H9 (cell line): ENCODE measurements around the gene KSR1. TPM values are rescaled to one million over a fixed set of nuclear protein-coding genes. Genes with fewer than 3 reads are reported as not detected.

ENCODE experiments used
- DNase-seq: peaks from one replicate; pipeline ENCODE4 v3.0.0-alpha.2; 2017
- H2AFZ ChIP-seq: one replicate; pipeline ENCODE4 v1.6.1; 2013; ENCODE audit warnings: mild to moderate bottlenecking, low read length, control low read depth, moderate library complexity
- H2AK5ac ChIP-seq: 2 replicates; pipeline ENCODE4 v1.6.1; 2013; ENCODE audit warnings: low read length, control low read depth, mixed read lengths; ENCODE audit not compliant: insufficient read length
- H2BK120ac ChIP-seq: one replicate; pipeline ENCODE4 v1.6.1; 2013; ENCODE audit warnings: low read depth, mild to moderate bottlenecking, low read length, control low read depth, inconsistent platforms; ENCODE audit not compliant: poor library complexity, severe bottlenecking
- H2BK12ac ChIP-seq: 2 replicates; pipeline ENCODE4 v1.6.1; 2013; ENCODE audit warnings: low read length, control low read depth, mixed read lengths, low read depth; ENCODE audit not compliant: insufficient read length
- H2BK15ac ChIP-seq: 2 replicates; pipeline ENCODE4 v1.6.1; 2013; ENCODE audit warnings: low read depth, low read length, control low read depth
- H2BK20ac ChIP-seq: one replicate; pipeline ENCODE4 v1.6.1; 2013; ENCODE audit warnings: low read depth, mild to moderate bottlenecking, low read length, control low read depth, inconsistent platforms; ENCODE audit not compliant: poor library complexity, severe bottlenecking
- H2BK5ac ChIP-seq: 2 replicates; pipeline ENCODE4 v1.6.1; 2013; ENCODE audit warnings: low read length, control low read depth, mixed read lengths; ENCODE audit not compliant: insufficient read length
- H3K14ac ChIP-seq: 2 replicates; pipeline ENCODE4 v1.6.1; 2013; ENCODE audit warnings: low read length, control low read depth; ENCODE audit not compliant: insufficient read depth
- H3K18ac ChIP-seq: 2 replicates; pipeline ENCODE4 v1.6.1; 2013; ENCODE audit warnings: low read depth, mild to moderate bottlenecking, mixed read lengths, low read length, control low read depth; ENCODE audit not compliant: insufficient read length
- H3K23ac ChIP-seq: 2 replicates; pipeline ENCODE4 v1.6.1; 2013; ENCODE audit warnings: low read length, control low read depth, mixed read lengths, low read depth; ENCODE audit not compliant: insufficient read length
- H3K23me2 ChIP-seq: 2 replicates; pipeline ENCODE4 v1.6.1; 2013; ENCODE audit warnings: low read depth, mild to moderate bottlenecking, mixed read lengths, low read length, control low read depth; ENCODE audit not compliant: insufficient read length, poor library complexity, severe bottlenecking
- H3K27ac ChIP-seq: 2 replicates; pipeline ENCODE4 v1.5.1; 2013; ENCODE audit warnings: low read length, control low read depth, mixed read lengths, low read depth; ENCODE audit not compliant: insufficient read length
- H3K27me3 ChIP-seq: 2 replicates; pipeline ENCODE4 v1.6.1; 2013; ENCODE audit warnings: low read length, control low read depth, inconsistent platforms; ENCODE audit not compliant: insufficient read depth
- H3K4ac ChIP-seq: 2 replicates; pipeline ENCODE4 v1.6.1; 2013; ENCODE audit warnings: low read depth, mild to moderate bottlenecking, control low read depth, inconsistent platforms, low read length, moderate library complexity
- H3K4me1 ChIP-seq: 2 replicates; pipeline ENCODE4 v1.6.1; 2013; ENCODE audit warnings: low read length, control low read depth, inconsistent platforms; ENCODE audit not compliant: insufficient read depth
- H3K4me2 ChIP-seq: 2 replicates; pipeline ENCODE4 v1.6.1; 2013; ENCODE audit warnings: low read length, control low read depth, mixed read lengths; ENCODE audit not compliant: insufficient read length, insufficient read depth
- H3K56ac ChIP-seq: 2 replicates; pipeline ENCODE4 v1.6.1; 2013; ENCODE audit warnings: low read depth, mild to moderate bottlenecking, mixed read lengths, low read length, control low read depth; ENCODE audit not compliant: insufficient read length
- H3K79me1 ChIP-seq: 2 replicates; pipeline ENCODE4 v1.6.1; 2013; ENCODE audit warnings: low read depth, mild to moderate bottlenecking, moderate library complexity, low read length, control low read depth, inconsistent platforms; ENCODE audit not compliant: insufficient read depth, poor library complexity, severe bottlenecking
- H3K79me2 ChIP-seq: 2 replicates; pipeline ENCODE4 v1.6.1; 2013; ENCODE audit warnings: low read length, control low read depth, inconsistent platforms; ENCODE audit not compliant: insufficient read depth
- H3K9ac ChIP-seq: 2 replicates; pipeline ENCODE4 v1.6.1; 2013; ENCODE audit warnings: low read length, control low read depth, mixed read lengths; ENCODE audit not compliant: insufficient read length; ENCODE audit errors: extremely low read depth
- H3K9me3 ChIP-seq: one replicate; pipeline ENCODE4 v1.6.1; 2013; ENCODE audit warnings: low read depth, low read length, inconsistent platforms; ENCODE audit not compliant: control insufficient read depth
- H3T11ph ChIP-seq: one replicate; pipeline ENCODE4 v1.6.1; 2013; ENCODE audit warnings: mild to moderate bottlenecking, low read length, control low read depth, inconsistent platforms
- H4K20me1 ChIP-seq: one replicate; pipeline ENCODE4 v1.6.1; 2013; ENCODE audit not compliant: control insufficient read depth, insufficient read length, insufficient read depth
- H4K5ac ChIP-seq: 2 replicates; pipeline ENCODE4 v1.6.1; 2013; ENCODE audit warnings: low read depth, mild to moderate bottlenecking, mixed read lengths, low read length, control low read depth; ENCODE audit not compliant: insufficient read length
- H4K8ac ChIP-seq: replicated peaks from 2 replicates; pipeline ENCODE4 v1.6.1; 2013; ENCODE audit warnings: low read length, control low read depth, mixed read lengths, low read depth; ENCODE audit not compliant: insufficient read length
- H4K91ac ChIP-seq: 2 replicates; pipeline ENCODE4 v1.6.1; 2013; ENCODE audit warnings: low read depth, mild to moderate bottlenecking, moderate library complexity, mixed read lengths, low read length, control low read depth; ENCODE audit not compliant: insufficient read length
- H3K27ac Mint-ChIP-seq, 3 experiments: 2 replicates in 2 of 3; 3 replicates in 1 of 3; pipeline ENCODE4 v1.8.0; 2020 to 2021; ENCODE audit warnings: mixed read lengths in 3 of 3, mild to moderate bottlenecking in 1 of 3, moderate library complexity in 1 of 3
- H3K27me3 Mint-ChIP-seq: 2 replicates; pipeline ENCODE4 v1.8.0; 2021; ENCODE audit warnings: low read depth, mild to moderate bottlenecking, moderate library complexity, mixed read lengths
- H3K36me3 Mint-ChIP-seq, 3 experiments: 2 replicates in 2 of 3; 3 replicates in 1 of 3; pipeline ENCODE4 v1.8.0; 2020 to 2021; ENCODE audit warnings: low read depth in 3 of 3, mixed read lengths in 3 of 3; ENCODE audit not compliant: insufficient read depth in 1 of 3
- H3K4me1 Mint-ChIP-seq, 2 experiments: 2 replicates each; pipeline ENCODE4 v1.8.0; 2020; ENCODE audit warnings: mixed read lengths in 2 of 2
- H3K4me3 Mint-ChIP-seq, 2 experiments: 2 replicates in 1 of 2; 3 replicates in 1 of 2; pipeline ENCODE4 v1.8.0; 2020 to 2021; ENCODE audit warnings: mild to moderate bottlenecking in 2 of 2, mixed read lengths in 2 of 2, moderate library complexity in 1 of 2
- H3K9me3 Mint-ChIP-seq, 2 experiments: 2 replicates in 1 of 2; 3 replicates in 1 of 2; pipeline ENCODE4 v1.8.0; 2020; ENCODE audit warnings: mild to moderate bottlenecking in 2 of 2, mixed read lengths in 2 of 2, moderate library complexity in 1 of 2
- CTCF ChIP-seq: fragments of 200-600 bp; sonication (generic); conservative IDR thresholded peaks from 3 replicates; pipeline ENCODE4 v1.8.0; 2021; ENCODE audit warnings: antibody characterized with exemption, mild to moderate bottlenecking
- WGBS: extraction: QIAGEN DNeasy Blood & Tissue Kit; methylation state at CpG from one replicate; pipeline ENCODE4 v1.1.7; 2013; ENCODE audit warnings: missing lambda C conversion rate, low lambda C conversion rate, mixed read lengths; ENCODE audit not compliant: insufficient read length; ENCODE audit errors: extremely low coverage; 5-methylcytosine and 5-hydroxymethylcytosine counted together
- total RNA-seq: library from RNA; stranded (reverse); gene quantifications from 2 replicates; pipeline ENCODE4 v1.2.1, GENCODE V29; 2021

Gene KSR1
- total RNA-seq, 1 experiment from 2014 or later, result 44.9 TPM

GRCh38 chr17:27490391-27490790, 34.1 kb downstream of the KSR1 start:
- Histone ChIP-seq H2BK15ac (no peak overlapping the region), H3K18ac (no peak overlapping the region), H4K5ac (no peak overlapping the region), H3T11ph (no peak overlapping the region), H3K27ac (no peak overlapping the region), H2BK20ac (no peak overlapping the region), H4K91ac (no peak overlapping the region), H4K20me1 (no peaks in the 10 kb centered on the region), H2BK12ac (no peak overlapping the region), H3K27me3 (no peaks in the 10 kb centered on the region), H3K4ac (no peak overlapping the region), H2AFZ (no peak overlapping the region), H3K79me1 (peaks cover 11% of the 10 kb centered on the region), H2BK5ac (no peak overlapping the region), H3K4me2 (no peak overlapping the region), H3K9me3 (no peaks in the 10 kb centered on the region), H3K23ac (no peak overlapping the region), H3K23me2 (peaks cover 4% of the 10 kb centered on the region), H3K79me2 (peaks cover 1% of the 10 kb centered on the region; the same call in 1 of the 2 replicates), H3K14ac (no peak overlapping the region), H3K9ac (no peak overlapping the region), H3K56ac (no peak overlapping the region), H4K8ac (no peak overlapping the region), H3K4me1 (peaks cover 33% of the 10 kb centered on the region; the same call in 1 of the 2 replicates), H2AK5ac (no peak overlapping the region), H2BK120ac (no peak overlapping the region)
- no peaks in the 10 kb centered on the region for H3K27me3 Mint-ChIP-seq
- peaks cover 8 to 14% (median 10%) of the 10 kb centered on the region in 3 experiments; a peak in 6 of 7 replicates for H3K36me3 Mint-ChIP-seq
- H3K27ac Mint-ChIP-seq, result no peak overlapping the region
- H3K9me3 Mint-ChIP-seq, result no peaks in the 10 kb centered on the region; a peak in 1 of 5 replicates
- DNase-seq, result no peak
- H3K4me1 Mint-ChIP-seq, result peaks cover 70 to 74% of the 10 kb centered on the region in 2 experiments
- TF ChIP-seq CTCF, result no peak
- WGBS, result no CpG with 5 or more reads among the region's 4 CpGs
- H3K4me3 Mint-ChIP-seq, result peak overlapping the region in 1 of 2 experiments; percentile 28; a peak in 1 of 5 replicates
